CD4-positive, alpha-beta T cell treated with Interleukin-6 at 100 ng/mL for 8 hours (primary cell): ENCODE data around the gene ARHGEF17.

Source experiments
- DNase-seq: peaks from one replicate; pipeline ENCODE4 v3.0.0-alpha.2; 2020; ENCODE audit warnings: mixed read lengths, low spot score

The ARHGEF17 gene

DNA sequence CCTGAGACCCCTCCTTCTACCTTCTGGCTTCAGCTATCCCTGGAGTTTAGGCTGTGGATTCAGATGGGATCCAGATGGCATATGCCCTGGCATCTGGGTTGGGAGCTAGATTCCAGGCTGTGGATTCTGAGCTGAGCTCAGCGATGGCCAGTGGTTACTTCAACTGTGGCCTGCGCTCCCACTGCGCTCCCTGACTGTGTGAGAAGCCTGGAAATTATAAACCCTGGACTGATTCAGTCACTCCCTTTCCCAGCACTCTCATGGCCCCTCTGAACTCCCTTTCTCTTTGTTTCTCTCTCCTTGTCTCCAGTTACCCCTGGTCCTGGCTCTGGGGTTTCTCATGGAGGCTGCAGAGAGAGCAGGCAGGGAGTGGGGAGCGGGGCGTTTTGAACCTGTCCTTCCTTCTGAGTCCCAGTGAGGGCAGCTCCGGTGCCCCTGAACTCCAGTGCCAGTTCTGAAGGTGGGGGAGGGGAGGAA is 4.8 kb downstream of the ARHGEF17 start:
- no peak for DNase-seq

DNA sequence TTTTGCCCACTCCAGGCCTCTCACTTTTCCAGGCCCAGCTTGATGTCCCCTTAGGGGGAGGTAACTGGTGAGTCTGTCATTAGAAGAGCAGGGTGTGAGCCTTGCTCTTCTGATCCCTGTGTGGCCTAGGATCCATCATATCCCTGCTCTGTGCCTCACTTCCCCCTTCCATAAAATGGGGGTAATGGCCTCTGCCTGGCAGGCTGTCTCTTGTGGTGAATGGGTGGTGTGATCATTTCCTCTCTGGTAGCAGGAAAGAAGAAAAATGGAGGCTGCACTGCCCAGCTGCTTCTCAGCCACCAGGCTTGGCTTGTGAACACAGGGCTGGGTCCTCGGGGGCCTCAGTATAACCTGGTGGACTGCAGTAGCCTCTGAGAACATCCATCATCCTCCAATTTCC is 5.6 kb downstream of the ARHGEF17 start:
- DNase-seq: no peak

DNA sequence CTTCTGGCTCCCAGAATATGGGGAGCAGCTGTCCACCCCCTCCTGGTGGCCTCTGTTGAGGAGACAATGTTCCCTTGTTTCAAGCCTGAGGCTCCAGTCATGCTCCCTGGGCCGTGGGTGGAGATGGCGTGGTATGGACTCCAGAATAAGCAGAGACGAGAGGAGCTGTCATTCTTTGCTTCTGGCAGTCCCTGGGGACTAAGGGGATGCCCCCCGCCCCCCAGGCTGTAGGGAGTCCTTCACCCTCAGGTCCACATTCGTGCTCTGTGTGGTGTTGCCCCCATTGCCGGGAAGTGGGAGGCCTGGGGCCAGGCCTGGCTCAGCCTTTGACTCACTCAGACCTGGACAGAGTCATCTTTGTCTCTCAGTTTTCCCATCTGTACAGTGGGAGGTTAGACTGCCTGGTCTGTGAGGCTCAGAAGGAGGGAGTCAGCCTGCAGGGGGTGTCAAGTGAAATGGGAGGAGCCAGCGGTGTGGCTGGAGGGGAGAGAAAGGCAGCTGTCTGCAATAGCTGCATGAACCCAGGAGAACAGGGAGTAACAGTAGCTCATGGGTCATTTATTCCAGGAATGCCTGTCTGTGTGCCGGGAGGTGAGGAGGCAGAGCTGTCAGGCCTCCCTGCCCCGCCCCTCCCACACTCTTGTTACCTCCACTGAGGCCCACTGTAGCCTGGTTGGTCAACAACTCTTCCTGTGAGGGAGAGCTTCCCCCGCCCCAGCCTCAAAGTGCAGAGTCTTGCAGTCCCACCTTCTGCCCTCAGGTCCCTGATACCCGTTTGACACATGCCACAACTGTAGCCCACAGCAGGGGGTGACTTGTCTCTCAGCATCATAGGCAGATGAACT is 6.3 kb downstream of the ARHGEF17 start:
- no peak for DNase-seq

GRCh38 chr11:73315293-73316020 is 7.4 kb downstream of the ARHGEF17 start:
- no peak for DNase-seq

- DNase-seq: no peak
Observed at GRCh38 chr11:73316422-73316821, 8.3 kb downstream of the ARHGEF17 start.

DNA sequence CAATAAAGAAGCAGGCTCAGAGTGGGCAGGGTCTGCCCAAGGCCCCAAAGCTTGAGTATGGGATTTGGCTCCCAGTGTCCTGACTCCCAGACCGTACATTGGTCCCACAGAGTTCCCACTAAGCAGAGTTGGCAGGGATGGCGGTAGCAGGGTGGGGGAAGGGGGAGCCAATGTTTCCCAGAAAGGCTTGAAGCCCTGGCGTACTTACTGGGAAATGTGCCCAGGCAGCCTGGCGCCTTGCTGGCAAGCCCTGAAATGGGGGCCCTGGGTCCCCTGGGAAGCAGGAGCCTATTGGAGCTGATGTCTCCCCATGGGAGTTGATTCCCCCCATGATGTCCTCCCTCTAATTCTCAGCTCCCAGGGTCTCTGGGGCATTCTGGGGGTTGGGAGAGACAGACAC is 9.3 kb downstream of the ARHGEF17 start:
- DNase-seq: no peak

DNA sequence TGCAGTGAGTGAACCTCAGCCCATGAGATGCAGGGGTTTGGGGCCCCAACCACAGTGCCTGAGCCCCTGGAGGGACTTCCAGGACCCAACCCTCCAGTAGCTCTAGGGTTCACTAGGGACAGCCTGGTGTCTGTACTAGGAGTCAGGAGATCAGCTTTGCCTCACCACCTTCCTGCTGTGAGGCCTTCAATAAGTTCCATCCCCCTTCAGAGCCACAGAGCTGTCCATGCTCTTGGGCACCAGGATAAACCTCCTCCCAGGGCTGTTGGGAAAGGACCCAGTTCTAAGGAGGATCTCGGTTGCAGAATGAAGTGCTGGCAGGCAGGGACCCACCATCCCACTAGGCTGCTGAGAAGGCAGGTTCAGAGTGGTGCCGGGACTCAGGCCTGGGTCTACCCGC is 9.7 kb downstream of the ARHGEF17 start:
- no peak for DNase-seq

DNA sequence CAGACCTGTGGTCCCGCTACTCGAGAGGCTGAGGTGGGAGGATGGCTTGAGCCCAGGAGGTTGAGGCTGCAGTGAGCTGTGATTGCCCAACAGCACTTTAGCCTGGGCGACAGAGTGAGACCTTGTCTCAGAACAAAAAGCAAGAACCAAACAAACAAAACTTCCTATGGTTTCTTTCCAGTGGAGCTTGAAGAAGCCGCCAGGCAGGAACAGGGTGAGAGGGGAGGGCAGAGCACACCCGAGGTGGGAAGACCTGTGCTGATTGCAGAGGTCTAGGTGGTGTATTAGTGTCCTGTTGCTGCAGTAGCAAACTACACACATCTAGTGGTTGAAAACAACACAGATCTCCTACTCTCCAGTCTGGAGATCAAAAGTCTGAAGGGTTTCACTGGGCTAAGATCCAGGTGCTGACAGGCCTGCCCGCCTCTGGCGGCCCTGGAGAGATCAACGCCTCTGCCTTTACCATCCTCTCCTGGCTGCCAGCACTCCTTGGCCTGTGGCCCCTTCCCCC is 10.5 kb downstream of the ARHGEF17 start:
- DNase-seq: no peak

DNA sequence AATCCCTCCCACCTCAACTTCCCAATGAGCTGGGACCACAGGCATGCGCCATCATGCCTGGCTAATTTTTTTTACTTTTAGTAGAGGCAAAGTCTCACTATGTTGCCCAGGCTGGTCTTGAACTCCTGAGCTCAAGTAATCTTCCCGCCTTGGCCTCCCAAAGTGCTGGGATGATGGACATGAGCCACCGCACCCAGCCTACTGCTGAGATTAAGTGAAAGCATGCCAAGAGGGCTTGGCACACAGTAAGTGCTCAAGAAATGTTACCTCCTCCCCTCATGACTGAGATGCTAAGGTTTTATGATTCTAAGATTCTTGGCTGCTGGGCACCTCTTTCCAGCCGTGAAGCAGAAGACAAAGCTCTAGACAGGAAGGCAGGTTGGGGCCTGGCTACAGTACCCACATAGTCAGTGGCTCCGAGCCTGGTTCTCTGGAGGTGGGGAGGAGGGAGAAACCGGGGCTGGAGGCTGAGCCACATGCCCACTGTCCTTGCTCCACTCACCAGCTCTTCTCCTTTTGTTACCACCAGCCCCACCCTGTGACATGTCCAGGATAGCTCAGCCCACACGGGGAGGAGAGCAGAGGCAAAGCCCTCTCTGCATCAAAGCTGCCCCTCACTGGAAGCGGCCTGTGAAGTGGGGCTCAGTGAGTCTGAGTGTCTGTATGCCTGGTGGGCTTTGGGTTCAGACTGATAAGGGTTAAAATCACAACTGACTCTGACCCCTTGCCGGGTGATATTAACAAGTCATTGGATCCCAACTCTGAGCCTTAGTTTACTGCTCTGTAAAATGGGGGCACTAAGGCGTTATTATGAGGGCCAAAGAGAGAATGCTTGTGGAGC is 12.9 kb downstream of the ARHGEF17 start:
- no peak for DNase-seq

- no peak for DNase-seq
Observed at GRCh38 chr11:73321604-73322381, 13.7 kb downstream of the ARHGEF17 start.

- DNase-seq: no peak
Observed at GRCh38 chr11:73322382-73323306, 14.6 kb downstream of the ARHGEF17 start.

DNA sequence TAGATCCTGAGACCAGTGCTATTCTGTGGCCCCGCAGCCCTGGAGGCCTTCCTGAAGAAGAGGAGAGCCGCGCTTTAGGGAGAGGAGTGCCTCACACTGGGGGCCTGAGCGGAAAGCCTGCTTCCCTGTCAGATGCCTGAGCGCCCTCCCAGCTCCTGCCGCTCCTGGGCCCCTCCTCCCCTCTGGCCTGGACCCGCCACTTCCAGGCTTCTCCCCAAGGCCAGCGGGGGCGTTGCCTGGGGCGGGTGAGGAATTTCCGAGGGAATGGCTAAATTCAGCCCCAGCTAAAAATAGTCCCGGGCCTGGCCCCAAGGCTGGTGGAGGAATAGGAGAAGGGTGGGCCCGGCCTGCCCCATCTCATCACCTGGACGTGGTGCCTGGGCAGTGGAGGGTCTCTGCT is 15.4 kb downstream of the ARHGEF17 start:
- DNase-seq: no peak

- no peak for DNase-seq
Observed at GRCh38 chr11:73324116-73324515, 16.0 kb downstream of the ARHGEF17 start.

DNA sequence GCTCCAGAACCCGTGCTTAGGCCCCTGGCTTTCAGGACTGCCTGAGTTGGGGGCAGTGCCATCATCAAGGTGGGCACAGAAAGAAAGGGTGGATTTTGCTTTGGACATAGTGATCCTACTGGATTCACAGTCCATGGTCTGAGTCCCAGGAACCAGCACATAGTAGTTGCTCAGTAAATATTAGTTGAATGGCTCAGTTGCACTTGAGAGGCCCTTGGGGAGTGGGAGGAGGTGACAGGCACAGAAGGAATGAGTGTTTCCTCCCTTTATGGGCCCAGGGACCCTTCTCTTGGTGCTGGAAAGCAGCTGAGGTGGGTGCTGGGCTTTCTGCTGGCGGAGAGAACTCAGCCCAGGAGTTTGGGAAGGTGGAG is 16.6 kb downstream of the ARHGEF17 start:
- no peak for DNase-seq

- DNase-seq: no peak
Observed at GRCh38 chr11:73325036-73325981, 17.2 kb downstream of the ARHGEF17 start.

DNA sequence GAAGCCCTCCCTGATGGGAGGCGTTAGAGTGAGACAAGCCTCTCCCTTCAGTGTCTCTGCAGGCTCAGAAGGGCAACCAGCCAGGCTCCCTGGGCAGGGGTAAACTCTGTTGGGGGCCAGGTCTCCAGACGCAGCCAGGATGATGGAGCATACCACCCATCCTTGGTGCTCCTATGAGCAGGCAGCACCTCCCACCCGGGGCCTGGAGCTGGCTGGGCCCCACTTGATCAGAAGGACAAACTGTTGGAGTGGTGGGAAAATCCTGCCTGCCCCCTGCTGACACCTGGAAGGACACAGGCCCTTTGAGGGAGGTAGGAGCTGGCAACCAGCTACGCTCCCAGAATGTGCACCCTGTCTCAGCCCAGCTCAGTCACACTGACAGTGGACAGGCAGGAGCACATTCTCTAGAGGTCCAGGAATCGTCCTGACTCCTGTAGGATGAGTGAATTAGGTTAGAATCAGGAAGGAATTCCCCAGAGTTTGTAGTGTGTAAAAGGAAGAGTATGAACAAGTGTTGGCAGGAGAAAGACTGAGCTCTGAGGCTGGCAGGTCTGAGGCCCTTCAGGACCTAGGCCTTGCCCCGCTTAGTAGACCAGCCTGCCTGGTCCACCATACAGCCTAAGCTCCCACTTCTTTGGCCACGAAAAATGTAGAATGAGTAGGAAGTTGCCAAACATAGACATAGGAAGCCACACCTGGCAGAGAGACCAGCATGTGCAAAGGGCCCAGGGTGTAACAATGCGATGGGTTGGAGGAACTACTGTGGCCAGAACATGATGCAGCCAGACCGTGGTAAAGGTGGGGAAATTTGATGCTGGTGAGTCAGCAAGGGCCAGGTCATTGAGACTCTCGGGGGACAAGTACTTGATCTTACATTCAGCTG is 19.1 kb downstream of the ARHGEF17 start:
- DNase-seq: no peak

DNA sequence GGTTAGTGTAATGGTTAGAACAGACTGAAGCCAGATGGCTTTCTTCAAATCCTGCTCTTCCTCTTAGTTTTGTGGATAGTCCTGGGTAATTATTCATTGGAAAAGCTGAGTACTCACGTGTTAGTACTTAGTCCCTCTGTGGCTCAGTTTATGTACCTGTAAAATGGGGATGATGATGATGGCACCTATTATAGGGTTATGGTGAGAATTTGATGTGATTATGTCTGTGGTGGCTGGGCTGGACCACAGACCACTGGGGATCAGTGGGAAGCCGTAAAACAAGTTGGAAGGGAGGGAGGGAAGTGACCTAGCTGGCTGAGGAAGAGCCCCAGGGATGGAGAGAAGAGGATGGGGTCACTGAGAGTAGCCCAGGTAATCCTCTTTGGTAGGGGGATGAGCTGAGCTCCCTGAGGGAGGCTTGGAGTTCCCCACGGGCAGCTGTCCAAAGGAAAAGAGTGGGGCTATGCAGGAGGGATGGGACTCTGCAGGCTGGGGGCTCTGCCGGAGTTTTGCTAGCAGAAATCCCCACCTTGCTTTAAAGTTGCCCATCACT is 19.8 kb downstream of the ARHGEF17 start:
- no peak for DNase-seq

DNA sequence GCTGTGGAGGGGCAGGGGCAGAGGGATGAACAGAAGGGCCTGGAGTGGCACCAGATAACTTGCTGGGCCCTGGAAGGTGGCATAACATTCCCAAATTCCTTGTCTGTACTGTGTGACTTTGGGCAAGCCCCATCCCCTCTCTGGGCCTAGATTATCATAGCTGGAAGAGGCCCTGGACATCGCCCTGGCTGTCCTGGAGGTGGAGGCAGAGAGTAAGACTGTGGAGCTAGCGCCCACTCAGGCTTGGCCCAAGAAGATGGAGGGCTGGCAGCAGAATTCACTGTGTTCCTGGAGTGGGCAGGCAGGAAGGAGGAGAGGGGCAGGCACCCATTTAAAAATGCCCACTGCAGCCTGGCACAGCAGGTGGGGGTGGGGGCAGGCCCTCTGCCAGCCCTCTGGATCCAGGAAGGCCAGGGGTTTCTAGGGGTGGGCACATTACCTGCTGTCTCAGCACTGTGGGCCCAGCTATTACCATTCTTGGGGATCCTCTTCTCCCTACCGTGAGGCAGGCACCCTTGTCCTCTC is 22.6 kb downstream of the ARHGEF17 start:
- DNase-seq: no peak
